Measurements from ENCODE around the gene UQCRHL. TPM values are rescaled to one million over a fixed set of nuclear protein-coding genes. Genes with fewer than 3 reads are reported as not detected.
A peak's percentile ranks its signal among the peaks of the same experiment; 100 is the strongest.

UQCRHL gene
- total RNA-seq, 1 donor from 2014 or later = 0.76 TPM

DNA sequence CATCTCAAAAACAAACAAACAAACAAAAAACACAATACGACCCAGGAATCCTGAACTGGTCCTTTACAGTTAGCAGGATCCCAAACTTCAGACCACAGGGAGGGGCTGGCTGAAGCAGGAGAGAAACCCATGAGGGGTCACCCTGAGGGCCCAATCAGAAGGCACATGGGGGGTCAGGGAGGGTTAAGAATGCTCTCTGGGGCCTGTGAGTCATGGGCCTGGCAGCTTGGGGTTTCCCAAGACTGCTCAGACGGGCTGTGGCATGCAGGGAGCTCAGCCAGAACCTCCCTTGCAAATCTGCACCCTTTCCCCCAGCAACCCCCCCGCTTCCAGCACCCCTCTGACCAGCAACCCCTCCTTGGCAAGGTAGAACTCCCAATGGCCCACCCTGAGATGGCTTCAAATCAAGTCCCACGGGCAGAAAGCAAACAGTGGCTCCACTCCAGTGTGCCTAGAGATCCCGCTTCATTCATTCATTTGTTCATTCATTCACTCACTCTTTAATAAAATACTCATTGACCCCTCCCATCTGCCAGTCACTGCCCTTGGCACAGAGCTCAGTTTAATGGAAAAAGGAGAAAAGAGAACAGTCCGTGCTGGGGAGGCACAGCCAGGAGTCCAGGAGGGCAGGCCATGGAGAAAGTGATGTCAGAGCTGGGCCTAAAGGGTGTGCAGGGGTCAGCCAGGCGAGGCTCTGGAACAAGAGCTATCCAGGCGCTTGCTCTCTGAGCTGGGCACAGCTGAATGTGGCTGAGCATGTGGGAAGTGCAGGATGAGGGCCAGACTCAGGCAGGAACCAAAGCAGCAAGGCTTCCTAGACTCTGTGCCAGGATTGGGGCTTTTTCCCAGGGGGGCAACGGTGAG, 8.2 kb downstream of the UQCRHL start:
- peak; percentile 60 for DNase-seq (ENCODE audit: extremely low read depth, low read depth, low spot score)

DNA sequence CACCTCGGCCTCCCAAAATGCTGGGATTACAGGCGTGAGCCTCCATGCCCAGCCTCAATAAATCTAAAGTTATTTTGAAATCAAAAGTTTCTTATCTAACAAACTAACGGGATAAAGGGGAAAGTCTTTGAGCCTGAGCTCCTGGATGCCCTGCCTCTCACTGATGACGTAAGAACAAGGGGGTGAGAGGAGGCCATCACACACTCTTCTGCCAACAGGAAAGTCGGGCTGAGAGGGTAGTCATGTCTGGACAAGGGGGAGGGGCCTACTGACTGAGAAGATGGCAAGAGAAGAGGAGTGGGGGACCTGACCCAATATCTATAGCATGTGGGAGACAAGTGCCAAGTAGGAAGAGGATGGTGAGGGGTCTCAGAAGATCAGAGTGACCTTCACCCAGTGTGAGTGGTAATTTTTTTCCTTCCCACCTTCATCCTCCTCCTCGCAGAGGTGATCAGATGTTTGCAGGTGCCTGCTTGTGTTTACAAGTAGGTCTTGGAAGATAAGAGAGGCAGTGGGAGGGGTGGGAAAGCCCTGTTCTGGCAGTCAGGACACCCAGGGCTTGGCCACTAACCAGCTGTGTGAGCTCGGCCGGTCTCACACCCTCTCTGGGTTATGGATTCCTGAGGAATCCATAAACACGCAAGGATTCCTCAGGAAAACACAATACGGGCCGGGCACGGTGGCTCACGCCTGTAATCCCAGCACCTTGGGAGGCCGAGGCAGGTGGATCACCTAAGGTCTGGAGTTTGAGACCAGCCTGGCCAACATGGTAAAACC, 9.6 kb downstream of the UQCRHL start:
- no peak for DNase-seq (ENCODE audit: extremely low read depth, low read depth, low spot score)

DNA sequence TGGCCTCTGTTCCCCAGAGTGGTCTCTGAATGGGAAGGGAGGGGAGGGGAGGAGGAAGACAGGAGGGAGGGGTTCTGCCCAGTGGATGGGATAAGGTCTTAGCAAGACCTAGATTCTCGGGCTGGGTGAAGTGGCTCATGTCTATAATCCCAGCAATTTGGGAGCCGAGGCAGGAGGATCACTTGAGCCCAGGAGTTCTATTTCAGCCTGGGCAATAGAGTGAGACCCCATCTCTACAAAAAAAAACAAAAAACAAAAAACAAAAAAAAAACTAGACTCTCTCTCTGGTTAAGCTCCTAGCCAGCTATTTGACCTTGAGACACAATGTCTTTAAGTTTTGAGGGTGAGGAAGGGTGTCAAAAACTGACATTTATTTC, 11.4 kb downstream of the UQCRHL start:
- DNase-seq (ENCODE audit: extremely low read depth, low read depth, low spot score) = no peak

DNA sequence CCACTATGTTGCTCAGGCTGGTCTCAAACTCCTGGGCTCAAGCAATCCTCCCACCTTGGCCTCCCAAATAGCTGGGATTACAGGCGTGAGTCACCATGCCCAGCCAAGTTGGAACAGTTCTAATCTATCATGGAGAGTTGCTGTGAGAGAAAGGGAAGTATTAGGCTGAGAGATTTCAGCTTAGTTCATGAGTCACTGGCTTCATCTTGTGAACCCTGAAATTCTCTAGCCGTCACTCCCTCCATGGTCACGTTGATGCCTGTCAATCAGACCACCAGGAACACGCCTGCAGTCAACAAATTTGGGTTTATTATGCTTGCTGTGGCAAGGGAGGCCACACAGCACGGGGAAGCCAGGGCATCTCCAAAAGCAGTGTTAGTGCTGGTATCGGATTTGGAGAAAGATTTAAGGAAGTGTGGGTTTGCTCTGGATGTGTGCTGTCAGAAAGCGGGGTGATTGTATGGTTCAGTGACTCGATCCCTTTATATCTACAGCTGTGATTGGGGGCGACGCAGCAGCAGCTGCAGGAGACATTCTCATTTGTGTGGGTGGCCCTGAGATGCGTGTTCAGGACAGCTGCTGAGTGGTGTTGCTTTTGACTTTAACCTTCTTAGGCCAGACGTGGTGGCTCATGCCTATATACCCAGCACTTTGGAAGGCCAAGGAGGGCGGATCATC, 18.7 kb downstream of the UQCRHL start:
- DNase-seq (ENCODE audit: extremely low read depth, low read depth, low spot score) = no peak

DNA sequence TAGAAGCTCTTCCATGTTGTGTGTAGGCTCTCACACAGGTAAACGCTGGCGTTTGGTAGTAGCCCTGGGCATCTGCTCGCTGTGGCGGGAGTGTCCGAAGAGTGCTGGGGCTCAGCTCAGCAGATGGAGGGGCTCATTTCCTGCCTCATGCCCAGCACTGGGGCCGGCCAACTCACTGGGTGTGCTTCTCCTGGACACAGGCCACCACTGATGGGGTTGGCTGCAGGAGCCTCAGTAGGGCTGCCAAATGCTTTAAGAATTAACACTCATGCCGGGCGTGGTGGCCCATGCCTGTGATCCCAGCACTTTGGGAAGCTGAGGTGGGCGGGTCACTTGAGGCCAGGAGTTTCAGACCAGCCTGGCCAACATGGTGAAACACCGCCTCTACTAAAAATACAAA, 20.9 kb downstream of the UQCRHL start:
- DNase-seq (ENCODE audit: extremely low read depth, low read depth, low spot score) = no peak

DNA sequence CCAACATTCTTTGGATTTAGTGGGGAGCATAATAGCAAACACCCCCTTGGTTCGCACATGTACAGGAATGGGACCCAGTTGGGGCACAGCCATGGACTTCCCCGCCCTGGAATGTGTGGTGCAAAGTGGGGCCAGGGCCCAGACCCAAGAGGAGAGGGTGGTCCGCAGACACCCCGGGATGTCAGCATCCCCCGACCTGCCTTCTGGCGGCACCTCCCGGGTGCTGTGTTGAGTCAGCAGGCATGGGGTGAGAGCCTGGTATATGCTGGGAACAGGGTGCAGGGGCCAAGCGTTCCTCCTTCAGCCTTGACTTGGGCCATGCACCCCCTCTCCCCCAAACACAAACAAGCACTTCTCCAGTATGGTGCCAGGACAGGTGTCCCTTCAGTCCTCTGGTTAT, 21.8 kb downstream of the UQCRHL start:
- no peak for DNase-seq (ENCODE audit: extremely low read depth, low read depth, low spot score)

DNA sequence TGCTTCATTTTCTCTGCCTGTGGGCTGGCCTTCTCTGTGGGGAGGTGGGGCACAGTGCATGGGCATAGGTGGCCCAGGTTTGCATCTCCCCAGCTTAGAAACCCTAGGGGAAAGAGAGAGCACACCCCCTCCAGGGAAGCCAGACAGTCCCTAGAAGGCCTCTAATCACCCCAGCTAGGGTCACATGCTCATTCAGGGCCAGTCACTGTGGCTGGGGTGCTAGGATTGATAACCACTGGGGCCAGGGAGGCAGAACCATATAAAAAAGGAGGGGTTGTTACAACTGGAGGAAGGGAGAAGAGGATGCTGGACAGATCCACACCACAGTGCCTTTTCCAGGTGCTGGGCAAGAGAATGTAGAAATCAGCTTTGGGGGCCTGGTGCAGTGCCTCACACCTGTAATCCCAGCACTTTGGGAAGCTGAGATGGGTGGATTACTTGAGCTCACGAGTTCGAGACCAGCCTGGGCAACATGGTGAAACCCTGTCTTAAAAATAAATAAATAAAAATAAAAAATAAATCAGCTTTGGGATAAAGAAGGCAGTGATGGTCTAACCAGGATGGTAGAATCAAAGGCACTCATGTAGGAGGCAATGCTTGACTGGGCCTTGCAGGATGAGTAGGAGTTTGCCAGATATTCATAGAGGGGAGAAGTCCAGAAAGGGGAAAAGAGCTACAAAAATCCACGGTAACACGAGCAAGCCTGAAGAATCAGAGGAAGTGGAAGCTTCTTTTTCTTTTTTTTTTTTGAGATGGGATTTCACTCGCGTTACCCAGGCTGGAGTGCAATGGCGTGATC, 29.3 kb downstream of the UQCRHL start:
- no peak for DNase-seq (ENCODE audit: extremely low read depth, low read depth, low spot score)

DNA sequence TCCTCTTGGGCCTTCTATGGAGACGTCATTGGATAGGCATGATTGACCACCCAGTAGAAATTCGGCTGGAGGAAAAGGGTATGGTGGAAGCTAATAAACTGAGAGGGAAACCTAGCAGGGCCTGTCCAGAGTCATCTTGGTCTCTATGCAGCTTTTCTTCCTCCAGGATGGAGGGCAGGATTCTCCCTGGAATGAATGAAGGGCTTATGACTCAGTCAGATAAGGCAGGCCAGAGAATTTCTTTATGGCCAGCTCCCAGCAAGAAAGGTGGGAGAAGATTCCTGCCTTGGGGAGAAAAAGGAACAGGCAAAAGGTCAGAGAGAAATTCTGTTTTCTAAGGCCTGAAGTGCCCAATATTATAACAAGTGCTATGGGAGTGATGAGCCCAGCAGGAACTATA, 31.7 kb downstream of the UQCRHL start:
- DNase-seq (ENCODE audit: extremely low read depth, low read depth, low spot score) = no peak

DNA sequence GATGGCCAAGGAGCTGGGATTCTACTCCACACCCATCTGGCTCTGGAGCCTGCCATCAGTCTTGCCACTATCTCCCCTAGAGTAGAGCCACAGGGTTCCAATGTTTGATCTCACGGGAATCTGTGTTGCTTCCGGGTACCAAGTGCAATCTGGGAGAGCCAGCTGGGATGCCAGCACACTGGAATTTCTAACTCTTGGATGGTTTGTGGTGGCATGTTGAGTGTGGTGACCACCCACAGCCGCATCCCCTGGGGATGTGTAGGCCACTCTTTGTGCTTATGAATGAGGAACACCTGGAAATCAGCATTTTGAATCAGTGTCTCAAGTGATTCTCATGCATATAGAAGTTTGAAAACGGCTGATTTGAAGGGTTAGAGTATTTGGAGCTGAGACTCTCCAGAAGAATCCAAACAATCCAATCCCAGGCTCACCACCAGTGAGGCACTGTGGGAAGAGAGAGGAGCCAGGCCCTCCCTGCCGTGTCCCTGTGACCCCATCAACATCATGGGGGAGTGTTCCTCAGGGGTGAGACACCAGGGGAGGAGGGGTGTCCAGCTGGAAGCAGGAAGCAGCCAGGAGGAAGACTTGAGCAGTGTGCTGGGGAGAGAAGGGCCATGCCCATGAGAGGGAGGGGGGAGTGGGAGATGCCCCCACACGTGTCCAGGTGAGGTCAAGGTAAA, 35.5 kb downstream of the UQCRHL start:
- no peak for DNase-seq (ENCODE audit: extremely low read depth, low read depth, low spot score)

DNA sequence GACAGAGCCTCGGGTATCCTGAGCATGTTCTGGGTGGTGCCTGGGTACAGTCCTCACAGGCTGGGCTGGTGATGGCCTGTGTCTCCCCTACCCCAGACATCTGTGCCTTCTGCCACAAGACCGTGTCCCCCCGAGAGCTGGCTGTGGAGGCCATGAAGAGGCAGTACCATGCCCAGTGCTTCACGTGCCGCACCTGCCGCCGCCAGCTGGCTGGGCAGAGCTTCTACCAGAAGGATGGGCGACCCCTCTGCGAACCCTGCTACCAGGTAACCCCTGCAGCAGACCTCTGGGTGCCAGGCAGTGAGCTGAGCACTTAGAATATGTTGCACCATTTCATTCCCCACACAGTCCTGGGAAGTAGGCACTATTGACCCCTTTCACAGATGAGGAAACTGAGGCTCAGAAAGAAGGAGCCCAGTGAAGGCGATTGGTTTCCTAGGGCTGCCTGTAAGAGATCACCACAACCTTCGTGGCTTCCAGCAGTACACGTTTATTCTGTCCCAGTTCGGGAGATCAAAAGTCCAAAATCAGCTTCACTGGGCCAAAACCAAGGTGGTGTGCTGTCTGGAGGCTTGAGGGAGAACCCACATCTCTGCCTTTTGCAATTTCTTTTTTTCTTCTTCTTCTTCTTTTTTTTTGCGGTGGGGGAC, 37.0 kb downstream of the UQCRHL start:
- DNase-seq (ENCODE audit: extremely low read depth, low read depth, low spot score) = no peak

DNA sequence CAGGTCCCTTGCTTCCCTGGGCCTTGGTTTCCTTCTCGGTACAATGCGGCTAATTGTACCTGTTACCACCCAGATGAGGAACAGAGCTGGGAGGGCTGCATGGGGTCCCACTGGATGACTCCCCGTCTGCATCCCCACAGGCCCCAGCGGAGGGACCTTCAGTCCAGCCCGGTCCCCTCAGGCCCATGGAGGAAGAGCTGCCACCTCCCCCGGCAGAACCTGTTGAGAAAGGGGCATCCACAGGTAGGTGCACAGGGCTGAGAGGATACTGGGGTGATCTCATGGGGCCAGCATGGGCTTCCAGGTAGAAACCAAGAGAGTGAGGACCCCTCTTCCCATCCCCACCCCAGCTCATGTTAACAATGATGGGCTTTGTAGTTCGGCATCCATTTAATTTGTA, 39.1 kb downstream of the UQCRHL start:
- no peak for DNase-seq (ENCODE audit: extremely low read depth, low read depth, low spot score)

DNA sequence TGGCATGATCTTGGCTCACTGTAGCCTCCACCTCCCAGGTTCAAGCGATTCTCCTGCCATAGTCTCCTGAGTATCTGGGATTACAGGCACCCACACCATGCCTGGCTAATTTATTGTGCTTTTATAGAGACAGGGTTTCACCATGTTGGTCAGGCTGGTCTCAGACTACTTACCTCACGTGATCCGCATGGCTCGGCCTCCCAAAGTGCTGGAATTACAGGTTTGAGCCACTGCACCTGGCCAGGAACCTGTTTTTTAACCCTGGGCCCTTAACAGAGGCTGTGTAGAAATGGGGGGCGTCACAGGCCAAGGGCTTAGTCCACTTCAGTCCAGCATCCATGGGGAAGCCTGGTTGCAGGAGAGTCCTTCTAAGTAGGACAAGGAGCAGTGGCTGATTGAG, 39.5 kb downstream of the UQCRHL start:
- no peak for DNase-seq (ENCODE audit: extremely low read depth, low read depth, low spot score)

DNA sequence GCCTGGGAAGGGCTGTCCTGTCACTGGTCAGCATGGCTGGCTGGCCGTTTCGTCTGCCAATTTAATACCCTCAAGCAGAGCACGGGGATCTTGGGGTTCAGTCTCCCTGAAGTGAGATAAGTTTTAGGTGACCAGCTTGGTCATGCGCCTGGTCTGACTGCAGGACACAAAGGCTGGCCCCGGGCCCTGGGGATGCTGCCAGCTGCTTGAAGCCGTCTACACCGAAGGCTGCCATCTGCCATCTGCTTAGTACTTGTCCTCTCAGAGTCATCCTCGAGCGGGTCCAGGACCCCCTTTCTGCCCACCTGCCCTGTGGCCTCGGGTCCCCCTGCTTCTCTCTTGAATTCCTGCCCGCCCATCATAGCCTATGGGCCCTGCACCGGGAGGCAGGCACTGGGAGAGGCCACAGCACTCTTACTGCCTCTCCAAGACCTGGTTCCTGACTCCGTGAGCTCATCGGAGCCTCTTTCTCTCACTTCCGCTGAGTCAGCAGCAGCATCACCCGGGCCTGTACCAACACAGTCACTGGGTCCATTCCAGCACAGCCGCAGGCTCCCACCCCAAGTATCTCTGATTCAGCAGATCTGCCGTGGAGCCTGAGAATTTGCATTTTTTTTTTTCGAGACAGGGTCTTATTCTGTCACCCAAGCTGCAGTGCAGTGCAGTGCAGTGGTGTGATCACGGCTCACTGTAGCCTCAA, 41.8 kb downstream of the UQCRHL start:
- DNase-seq (ENCODE audit: extremely low read depth, low read depth, low spot score) = no peak

DNA sequence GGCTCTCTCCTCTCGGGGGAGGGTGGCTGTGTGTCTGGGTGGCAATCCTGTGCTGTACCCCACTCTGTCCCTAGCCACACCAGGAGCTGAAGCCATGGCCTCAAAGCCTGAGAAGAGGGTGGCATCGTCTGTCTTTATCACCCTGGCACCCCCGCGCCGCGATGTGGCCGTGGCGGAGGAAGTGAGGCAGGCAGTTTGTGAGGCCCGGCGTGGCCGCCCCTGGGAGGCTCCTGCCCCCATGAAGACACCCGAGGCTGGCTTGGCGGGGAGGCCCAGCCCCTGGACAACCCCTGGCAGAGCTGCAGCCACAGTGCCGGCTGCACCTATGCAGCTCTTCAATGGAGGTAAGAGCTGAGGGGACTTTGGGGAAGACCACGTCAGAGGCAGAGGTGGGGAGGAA, 42.6 kb downstream of the UQCRHL start:
- no peak for DNase-seq (ENCODE audit: extremely low read depth, low read depth, low spot score)

DNA sequence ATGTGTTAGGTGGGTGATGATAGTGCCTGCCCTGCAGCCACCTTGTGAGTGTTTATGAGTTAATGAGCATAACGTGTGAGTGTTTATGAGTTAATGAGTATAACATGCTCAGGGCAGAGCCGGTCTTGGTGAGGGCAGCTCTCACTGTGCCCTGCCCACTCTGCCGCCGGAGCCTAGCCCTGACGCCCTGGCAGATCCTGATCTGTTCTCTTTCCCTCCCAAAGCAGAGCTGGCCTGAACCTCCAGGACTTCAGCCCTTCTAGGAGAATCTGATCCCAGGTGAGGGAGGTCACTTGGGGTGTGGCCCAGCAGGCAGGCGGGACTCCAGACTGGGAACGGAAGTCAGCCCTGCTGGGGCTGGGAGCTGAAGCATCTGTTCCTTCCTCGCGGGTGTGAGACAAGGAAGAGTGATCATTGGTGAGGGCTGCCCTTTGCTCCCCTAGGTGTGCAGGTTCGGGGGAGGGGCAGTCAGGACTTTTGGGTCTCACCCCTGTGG, 43.1 kb downstream of the UQCRHL start:
- DNase-seq (ENCODE audit: extremely low read depth, low read depth, low spot score) = no peak

DNA sequence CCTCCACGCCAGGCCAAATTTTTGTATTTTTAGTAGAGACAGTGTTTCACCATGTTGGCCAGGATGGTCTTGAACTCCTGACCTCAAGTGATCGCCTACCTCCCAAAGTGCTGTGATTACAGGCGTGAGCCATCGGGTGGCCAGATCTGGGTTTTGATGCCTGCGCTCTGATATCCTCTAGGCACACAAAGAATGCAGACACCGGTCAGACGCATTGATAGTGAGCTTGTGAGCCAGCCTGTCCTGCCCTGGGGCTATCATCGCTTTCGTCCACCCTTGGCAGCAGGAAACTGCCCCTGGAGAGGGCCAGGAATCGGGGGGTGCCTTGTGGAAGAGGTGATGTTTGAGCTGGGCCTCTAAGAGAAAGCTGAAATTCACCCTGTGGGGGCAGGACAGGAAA, 44.9 kb downstream of the UQCRHL start:
- no peak for DNase-seq (ENCODE audit: extremely low read depth, low read depth, low spot score)

DNA sequence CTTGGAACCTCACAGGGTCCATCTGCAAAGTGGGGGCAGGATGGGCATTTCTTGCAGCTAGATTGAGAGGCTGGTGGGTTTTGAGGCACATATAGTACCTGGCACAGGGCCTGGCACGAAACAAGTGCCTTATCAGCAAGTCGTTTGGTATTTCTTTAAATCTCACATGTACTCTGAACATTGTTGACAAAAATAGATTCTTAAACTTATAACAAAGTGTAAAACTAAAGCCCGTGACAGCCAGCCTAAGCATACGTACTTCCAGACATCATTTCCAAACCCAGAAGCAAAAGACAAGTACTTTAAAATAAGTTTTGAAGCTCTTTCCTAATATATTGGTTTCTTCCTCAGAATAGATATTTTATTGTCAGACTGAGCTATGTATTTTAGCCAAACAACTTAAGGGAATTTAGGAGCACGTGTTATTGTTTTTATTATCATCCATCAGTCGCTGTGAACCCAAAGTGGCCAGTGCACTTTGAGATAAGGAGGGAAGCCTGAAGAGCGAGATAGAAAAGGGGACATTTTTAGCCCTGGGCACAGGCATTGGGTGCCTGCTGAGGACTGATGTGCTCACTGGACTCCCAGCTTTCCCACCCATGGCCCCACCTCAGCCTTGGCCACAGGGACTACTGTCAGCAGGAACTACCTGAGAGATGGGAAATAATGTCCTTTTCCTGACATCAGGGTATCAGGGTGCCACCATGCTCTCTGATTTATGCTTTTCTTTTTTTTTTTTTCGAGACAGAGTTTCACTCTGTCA, 45.9 kb downstream of the UQCRHL start:
- DNase-seq (ENCODE audit: extremely low read depth, low read depth, low spot score) = no peak

DNA sequence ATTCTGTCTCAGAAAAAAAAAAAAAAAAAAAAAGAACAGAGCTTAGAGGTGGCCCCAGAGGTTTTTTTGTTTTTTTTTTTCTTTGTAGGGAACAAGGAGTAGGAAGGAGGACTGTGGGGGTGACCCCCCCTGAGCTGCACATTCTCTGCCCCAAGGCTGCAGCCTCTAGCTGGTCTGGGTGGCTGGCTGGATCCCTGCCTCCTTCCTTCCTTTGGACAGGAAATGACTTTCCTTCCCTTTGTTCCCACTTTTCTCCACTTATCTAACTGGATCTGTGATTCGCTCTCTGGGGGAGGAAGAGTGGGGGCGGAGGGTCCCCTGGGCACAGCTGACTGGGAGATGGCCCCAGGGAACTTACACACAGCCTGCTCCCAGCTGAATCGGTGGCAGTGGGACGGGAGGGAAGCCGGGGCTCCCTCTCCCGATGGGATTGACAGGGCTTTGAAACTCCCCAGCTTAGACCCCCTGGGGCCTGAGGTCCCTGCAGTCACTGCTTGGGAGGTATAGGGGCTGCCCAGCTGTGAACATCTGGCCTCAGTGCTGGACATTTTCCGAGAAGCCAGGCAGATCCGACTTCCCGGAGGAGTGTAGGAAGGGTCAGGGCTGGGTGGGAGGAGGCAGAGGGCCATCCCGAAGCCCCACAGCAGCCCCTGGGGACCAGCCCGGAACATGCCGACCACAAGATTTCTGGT, 46.8 kb downstream of the UQCRHL start:
- DNase-seq (ENCODE audit: extremely low read depth, low read depth, low spot score) = no peak
